Ishikawa (cell line): ENCODE results near the gene HAVCR1.

Source experiments
- CEBPB ChIP-seq: IDR thresholded peaks from 2 replicates; pipeline ENCODE4 v1.6.1; 2012
- CREB1 ChIP-seq: IDR thresholded peaks from 2 replicates; pipeline ENCODE4 v1.6.1; 2012; ENCODE audit warnings: low read depth
- EGR1 ChIP-seq: IDR thresholded peaks from 2 replicates; pipeline ENCODE4 v1.6.1; 2012
- EP300 ChIP-seq: IDR thresholded peaks from 2 replicates; pipeline ENCODE4 v1.6.1; 2012; ENCODE audit warnings: borderline replicate concordance
- FOXM1 ChIP-seq: IDR thresholded peaks from 2 replicates; pipeline ENCODE4 v1.6.1; 2012; ENCODE audit warnings: low read depth, borderline replicate concordance
- NFIC ChIP-seq: IDR thresholded peaks from 2 replicates; pipeline ENCODE4 v1.6.1; 2012
- RAD21 ChIP-seq: IDR thresholded peaks from 2 replicates; pipeline ENCODE4 v1.6.1; 2012; ENCODE audit warnings: low read depth
- TAF1 ChIP-seq: IDR thresholded peaks from 2 replicates; pipeline ENCODE4 v1.6.1; 2012; ENCODE audit warnings: low read depth, mild to moderate bottlenecking
- TCF12 ChIP-seq: IDR thresholded peaks from 2 replicates; pipeline ENCODE4 v1.6.1; 2012; ENCODE audit warnings: low read depth
- TEAD4 ChIP-seq: IDR thresholded peaks from 2 replicates; pipeline ENCODE4 v1.6.1; 2012
- YY1 ChIP-seq: IDR thresholded peaks from 2 replicates; pipeline ENCODE4 v1.6.1; 2012; ENCODE audit warnings: low read depth
- ZBTB7A ChIP-seq: IDR thresholded peaks from 2 replicates; pipeline ENCODE4 v1.6.1; 2012; ENCODE audit warnings: low read depth
- TF ChIP-seq, protein P1 (sequence below): IDR thresholded peaks from 2 replicates; pipeline ENCODE4 v1.6.1; 2012
- TF ChIP-seq, protein P2 (sequence below): IDR thresholded peaks from 2 replicates; pipeline ENCODE4 v1.6.1; 2012; ENCODE audit warnings: low read depth, mild to moderate bottlenecking
- TF ChIP-seq, protein P3 (sequence below): IDR thresholded peaks from 2 replicates; pipeline ENCODE4 v1.6.1; 2012

Gene HAVCR1

DNA sequence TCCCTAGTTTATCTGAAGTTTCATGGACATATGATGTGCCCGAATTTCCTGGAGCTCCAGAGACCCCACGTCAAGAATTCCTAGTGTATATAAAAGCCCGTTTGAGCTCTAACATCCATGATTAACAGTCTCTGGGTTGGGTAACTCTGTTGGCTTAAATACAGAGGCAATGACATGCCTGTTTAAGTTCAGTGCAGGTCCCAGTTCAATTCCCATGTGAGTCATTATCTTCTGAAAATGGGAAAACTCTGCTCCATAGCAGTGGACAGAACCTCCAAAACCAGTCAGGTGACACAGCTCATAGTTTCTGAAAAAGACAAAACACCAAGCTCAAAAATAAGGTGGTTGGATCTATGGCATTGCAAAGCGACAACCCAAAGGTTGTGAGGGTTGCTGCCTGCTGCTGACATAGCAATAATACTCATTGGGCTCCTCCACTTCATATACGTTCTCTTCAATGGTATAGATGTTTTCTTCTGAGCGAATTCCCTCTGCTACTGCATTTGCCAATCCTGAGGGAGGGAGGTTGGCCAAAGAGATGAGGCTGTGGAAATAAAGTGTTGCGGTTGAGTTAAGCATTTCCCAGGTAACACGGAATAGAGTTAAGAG lies 27.9 kb upstream of the HAVCR1 start:
- TF ChIP-seq YY1, result no peak
- TF ChIP-seq TEAD4, result no peak
- TF ChIP-seq TCF12, result no peak
- no peak for TF ChIP-seq RAD21
- TF ChIP-seq, protein P1, sequence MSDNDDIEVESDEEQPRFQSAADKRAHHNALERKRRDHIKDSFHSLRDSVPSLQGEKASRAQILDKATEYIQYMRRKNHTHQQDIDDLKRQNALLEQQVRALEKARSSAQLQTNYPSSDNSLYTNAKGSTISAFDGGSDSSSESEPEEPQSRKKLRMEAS, result no peak

DNA sequence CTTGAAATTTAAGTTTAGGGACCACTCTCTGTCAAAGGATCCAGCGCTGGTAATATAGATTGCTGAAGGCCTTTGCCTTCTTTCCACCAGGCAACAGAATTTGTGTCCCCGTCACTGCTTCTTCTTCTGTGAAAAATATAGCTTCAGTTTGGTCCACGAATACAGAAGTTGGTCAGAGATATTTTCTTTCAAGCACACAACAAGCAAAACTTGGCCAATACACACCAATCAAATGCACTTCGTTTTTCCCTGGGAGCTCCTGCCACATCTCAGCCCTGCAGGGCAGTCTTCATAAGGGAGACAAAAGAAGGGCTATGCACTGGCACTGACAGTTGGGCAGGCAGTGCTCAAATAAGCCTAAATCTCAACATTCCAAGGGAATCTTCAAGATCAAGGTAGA lies 27.0 kb upstream of the HAVCR1 start:
- no peak for TF ChIP-seq TCF12
- no peak for TF ChIP-seq CEBPB
- no peak for TF ChIP-seq NFIC
- TF ChIP-seq EGR1, result no peak
- TF ChIP-seq FOXM1, result no peak
- TF ChIP-seq TEAD4, result no peak
- TF ChIP-seq RAD21, result no peak
- no peak for TF ChIP-seq ZBTB7A
- no peak for TF ChIP-seq TAF1
- TF ChIP-seq, protein P1, result no peak
- TF ChIP-seq CREB1, result no peak
- TF ChIP-seq, protein P2, sequence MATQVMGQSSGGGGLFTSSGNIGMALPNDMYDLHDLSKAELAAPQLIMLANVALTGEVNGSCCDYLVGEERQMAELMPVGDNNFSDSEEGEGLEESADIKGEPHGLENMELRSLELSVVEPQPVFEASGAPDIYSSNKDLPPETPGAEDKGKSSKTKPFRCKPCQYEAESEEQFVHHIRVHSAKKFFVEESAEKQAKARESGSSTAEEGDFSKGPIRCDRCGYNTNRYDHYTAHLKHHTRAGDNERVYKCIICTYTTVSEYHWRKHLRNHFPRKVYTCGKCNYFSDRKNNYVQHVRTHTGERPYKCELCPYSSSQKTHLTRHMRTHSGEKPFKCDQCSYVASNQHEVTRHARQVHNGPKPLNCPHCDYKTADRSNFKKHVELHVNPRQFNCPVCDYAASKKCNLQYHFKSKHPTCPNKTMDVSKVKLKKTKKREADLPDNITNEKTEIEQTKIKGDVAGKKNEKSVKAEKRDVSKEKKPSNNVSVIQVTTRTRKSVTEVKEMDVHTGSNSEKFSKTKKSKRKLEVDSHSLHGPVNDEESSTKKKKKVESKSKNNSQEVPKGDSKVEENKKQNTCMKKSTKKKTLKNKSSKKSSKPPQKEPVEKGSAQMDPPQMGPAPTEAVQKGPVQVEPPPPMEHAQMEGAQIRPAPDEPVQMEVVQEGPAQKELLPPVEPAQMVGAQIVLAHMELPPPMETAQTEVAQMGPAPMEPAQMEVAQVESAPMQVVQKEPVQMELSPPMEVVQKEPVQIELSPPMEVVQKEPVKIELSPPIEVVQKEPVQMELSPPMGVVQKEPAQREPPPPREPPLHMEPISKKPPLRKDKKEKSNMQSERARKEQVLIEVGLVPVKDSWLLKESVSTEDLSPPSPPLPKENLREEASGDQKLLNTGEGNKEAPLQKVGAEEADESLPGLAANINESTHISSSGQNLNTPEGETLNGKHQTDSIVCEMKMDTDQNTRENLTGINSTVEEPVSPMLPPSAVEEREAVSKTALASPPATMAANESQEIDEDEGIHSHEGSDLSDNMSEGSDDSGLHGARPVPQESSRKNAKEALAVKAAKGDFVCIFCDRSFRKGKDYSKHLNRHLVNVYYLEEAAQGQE, result no peak
- no peak for TF ChIP-seq YY1
- TF ChIP-seq, protein P3, sequence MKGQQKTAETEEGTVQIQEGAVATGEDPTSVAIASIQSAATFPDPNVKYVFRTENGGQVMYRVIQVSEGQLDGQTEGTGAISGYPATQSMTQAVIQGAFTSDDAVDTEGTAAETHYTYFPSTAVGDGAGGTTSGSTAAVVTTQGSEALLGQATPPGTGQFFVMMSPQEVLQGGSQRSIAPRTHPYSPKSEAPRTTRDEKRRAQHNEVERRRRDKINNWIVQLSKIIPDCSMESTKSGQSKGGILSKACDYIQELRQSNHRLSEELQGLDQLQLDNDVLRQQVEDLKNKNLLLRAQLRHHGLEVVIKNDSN, result no peak
- no peak for TF ChIP-seq EP300

DNA sequence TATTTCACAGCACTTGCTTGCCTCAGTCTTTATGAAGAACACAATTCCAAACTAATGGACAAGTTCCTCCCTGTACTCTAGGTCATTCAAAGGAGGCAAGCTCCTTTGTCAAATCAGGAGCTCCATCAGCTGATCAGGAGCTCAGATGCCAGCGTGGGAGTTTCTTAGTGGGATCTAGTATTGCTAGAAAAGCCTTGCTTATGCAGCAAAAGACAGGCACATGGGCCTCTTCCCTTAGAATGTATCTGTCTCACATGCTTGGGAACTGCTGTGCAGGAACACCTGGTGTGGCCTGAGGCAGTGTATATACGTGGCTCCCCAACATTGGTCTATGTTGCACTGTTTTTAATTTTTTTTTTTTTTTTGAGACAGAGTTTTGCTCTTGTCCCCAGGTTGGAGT lies 21.4 kb upstream of the HAVCR1 start:
- TF ChIP-seq, protein P3, result no peak
- no peak for TF ChIP-seq CEBPB
- no peak for TF ChIP-seq EGR1
- TF ChIP-seq, protein P2, result no peak
- TF ChIP-seq TEAD4, result no peak
- TF ChIP-seq ZBTB7A, result no peak
- TF ChIP-seq NFIC, result no peak
- TF ChIP-seq FOXM1, result no peak
- TF ChIP-seq TAF1, result no peak
- TF ChIP-seq CREB1, result no peak
- TF ChIP-seq YY1, result no peak
- no peak for TF ChIP-seq RAD21
- no peak for TF ChIP-seq EP300
- TF ChIP-seq, protein P1, result no peak
- no peak for TF ChIP-seq TCF12

DNA sequence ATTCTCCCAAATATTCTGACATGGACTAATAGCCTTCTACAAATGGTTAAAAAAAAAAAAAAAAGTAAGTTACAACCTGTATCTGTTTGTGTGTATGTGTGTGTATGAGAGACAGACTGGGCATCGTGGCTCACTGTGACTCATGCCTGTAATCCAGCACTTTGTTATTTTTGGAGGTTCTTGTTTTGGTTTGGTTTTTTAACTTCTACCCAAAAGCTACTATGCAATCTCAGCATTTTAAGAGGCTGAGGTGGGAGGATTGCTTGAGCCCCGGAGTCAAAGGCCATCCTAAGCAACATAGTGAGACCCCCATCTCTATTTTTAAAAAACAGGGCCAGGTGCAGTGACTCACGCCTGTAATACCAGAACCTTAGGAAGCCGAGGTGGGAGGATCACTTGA lies 17.6 kb upstream of the HAVCR1 start:
- TF ChIP-seq TEAD4 (no peak), FOXM1 (no peak), EGR1 (no peak), TCF12 (no peak), CEBPB (no peak)
- TF ChIP-seq, protein P2, result no peak
